ENCODE measurements around the gene TAP1.

GRCh38 chr6:32844839-32845383, 8.6 kb downstream of the TAP1 start:
- TF ChIP-seq CTCF (IDR thresholded peaks at IDR 0.05) (no peak), SIN3A (IDR thresholded peaks at IDR 0.05; ENCODE audit: borderline replicate concordance, insufficient read depth, low read depth, low read length) (no peak)

Data from Panc1 (cell line).